Left hindlimb (tissue), 1 donor: Measurements from ENCODE around the gene TNFSF18.

ENCODE experiments used
- DNase-seq: peaks from one replicate; pipeline ENCODE4 v3.0.0-alpha.2; 2018

Gene TNFSF18

GRCh38 chr1:173038875-173039554 lies 11.7 kb downstream of the TNFSF18 start:
- no peak for DNase-seq

- no peak for DNase-seq
Observed at GRCh38 chr1:173024543-173024942, 26.2 kb downstream of the TNFSF18 start.

GRCh38 chr1:173023343-173023742 lies 27.4 kb downstream of the TNFSF18 start:
- DNase-seq, result no peak

GRCh38 chr1:173020138-173020750 lies 30.5 kb downstream of the TNFSF18 start:
- no peak for DNase-seq

GRCh38 chr1:173017792-173018191 lies 32.9 kb downstream of the TNFSF18 start:
- DNase-seq, result no peak

- DNase-seq, result no peak
Observed at GRCh38 chr1:173016419-173016818, 34.3 kb downstream of the TNFSF18 start.

GRCh38 chr1:173015629-173016028 lies 35.1 kb downstream of the TNFSF18 start:
- DNase-seq, result no peak

GRCh38 chr1:173014160-173014559 lies 36.6 kb downstream of the TNFSF18 start:
- no peak for DNase-seq

- no peak for DNase-seq
Observed at GRCh38 chr1:173012126-173012525, 38.6 kb downstream of the TNFSF18 start.

- no peak for DNase-seq
Observed at GRCh38 chr1:173009597-173009996, 41.1 kb downstream of the TNFSF18 start.

- no peak for DNase-seq
Observed at GRCh38 chr1:173005196-173005864, 45.4 kb downstream of the TNFSF18 start.

- DNase-seq, result no peak
Observed at GRCh38 chr1:173002891-173003838, 47.6 kb downstream of the TNFSF18 start.

- no peak for DNase-seq
Observed at GRCh38 chr1:172999349-172999748, 51.4 kb downstream of the TNFSF18 start.

- no peak for DNase-seq
Observed at GRCh38 chr1:172997941-172998361, 52.8 kb downstream of the TNFSF18 start.

GRCh38 chr1:172993640-172994039 lies 57.1 kb downstream of the TNFSF18 start:
- no peak for DNase-seq

GRCh38 chr1:172991674-172992400 lies 58.9 kb downstream of the TNFSF18 start:
- DNase-seq, result no peak

- no peak for DNase-seq
Observed at GRCh38 chr1:172990598-172991215, 60.0 kb downstream of the TNFSF18 start.
